ENCODE data around the gene CSTF3. TPM values are rescaled to one million over a fixed set of nuclear protein-coding genes. Genes with fewer than 3 reads are reported as not detected.
A peak's percentile ranks its signal among the peaks of the same experiment; 100 is the strongest.

CSTF3 gene
- polyA plus RNA-seq, 1 donor (not counting 4 experiments of a cell fraction or from before 2014, with no cell fraction given), result 41.1 TPM

DNA sequence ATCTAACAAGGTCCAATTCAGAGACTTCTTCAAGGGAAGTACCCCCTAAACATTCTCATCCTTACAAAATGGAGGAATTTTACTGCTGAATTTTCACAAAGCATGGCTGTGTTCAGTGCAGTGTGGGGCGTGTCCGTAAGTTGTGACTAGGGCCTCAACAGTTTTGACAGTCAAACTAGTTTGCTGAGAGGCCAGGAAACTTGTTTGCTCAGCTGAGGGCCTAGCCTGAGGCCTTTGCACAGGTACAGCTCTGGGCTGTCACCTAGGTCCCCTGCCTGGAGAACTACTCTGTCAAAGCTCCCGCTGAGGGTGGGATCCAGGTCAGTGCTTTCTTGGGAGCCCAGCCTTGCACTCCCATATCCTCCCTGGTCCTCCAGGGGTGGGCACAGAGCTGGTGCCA is 94.0 kb downstream of the CSTF3 start:
- FAIRE-seq (no peak), DNase-seq (ENCODE audit: low read depth, low spot score) (no peak)
- Histone ChIP-seq H4K20me1 (ENCODE audit: control insufficient read depth, extremely low read depth, insufficient read depth, low read length) (no peaks in the 10 kb centered on the region), H3K27ac (ENCODE audit: control insufficient read depth, insufficient read depth, low read length) (no peak overlapping the region), H3K9me1 (ENCODE audit: control insufficient read depth, extremely low read depth, insufficient read depth, low read length) (no peaks in the 10 kb centered on the region), H3K36me3 (ENCODE audit: control insufficient read depth in 2 of 2, extremely low read depth in 1 of 2, insufficient read depth in 2 of 2, low read length in 2 of 2) (peaks cover 22 to 27% of the 10 kb centered on the region in 2 experiments), H3K4me1 (ENCODE audit: control insufficient read depth, extremely low read depth, insufficient read depth, low read length) (peaks cover 30% of the 10 kb centered on the region), H3K27me3 (ENCODE audit: control insufficient read depth, extremely low read depth, insufficient read depth, low read length) (no peaks in the 10 kb centered on the region), H3K9me3 (ENCODE audit: control insufficient read depth, low read depth, low read length) (no peaks in the 10 kb centered on the region), H3K4me3 (ENCODE audit: control insufficient read depth in 2 of 3, extremely low read depth in 1 of 3, insufficient read depth in 2 of 3, low read depth in 1 of 3, low read length in 3 of 3) (no peak overlapping the region), H3K4me2 (ENCODE audit: control insufficient read depth, extremely low read depth, insufficient read depth, low read depth, low read length) (no peak overlapping the region), H2AFZ (ENCODE audit: control insufficient read depth, low read length) (no peak overlapping the region), H3K9ac (ENCODE audit: control insufficient read depth, extremely low read depth, insufficient read depth, low read length) (no peak overlapping the region), H3K79me2 (ENCODE audit: control insufficient read depth, insufficient read depth, low read length) (no peaks in the 10 kb centered on the region)
- no peak for TF ChIP-seq EZH2 (IDR thresholded peaks at IDR 0.05; ENCODE audit: low read length)
- TF ChIP-seq, protein P1, sequence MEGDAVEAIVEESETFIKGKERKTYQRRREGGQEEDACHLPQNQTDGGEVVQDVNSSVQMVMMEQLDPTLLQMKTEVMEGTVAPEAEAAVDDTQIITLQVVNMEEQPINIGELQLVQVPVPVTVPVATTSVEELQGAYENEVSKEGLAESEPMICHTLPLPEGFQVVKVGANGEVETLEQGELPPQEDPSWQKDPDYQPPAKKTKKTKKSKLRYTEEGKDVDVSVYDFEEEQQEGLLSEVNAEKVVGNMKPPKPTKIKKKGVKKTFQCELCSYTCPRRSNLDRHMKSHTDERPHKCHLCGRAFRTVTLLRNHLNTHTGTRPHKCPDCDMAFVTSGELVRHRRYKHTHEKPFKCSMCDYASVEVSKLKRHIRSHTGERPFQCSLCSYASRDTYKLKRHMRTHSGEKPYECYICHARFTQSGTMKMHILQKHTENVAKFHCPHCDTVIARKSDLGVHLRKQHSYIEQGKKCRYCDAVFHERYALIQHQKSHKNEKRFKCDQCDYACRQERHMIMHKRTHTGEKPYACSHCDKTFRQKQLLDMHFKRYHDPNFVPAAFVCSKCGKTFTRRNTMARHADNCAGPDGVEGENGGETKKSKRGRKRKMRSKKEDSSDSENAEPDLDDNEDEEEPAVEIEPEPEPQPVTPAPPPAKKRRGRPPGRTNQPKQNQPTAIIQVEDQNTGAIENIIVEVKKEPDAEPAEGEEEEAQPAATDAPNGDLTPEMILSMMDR (optimal IDR thresholded peaks at IDR 0.05 in 1 of 3, IDR thresholded peaks at IDR 0.05 in 1 of 3, conservative IDR thresholded peaks at IDR 0.05 in 1 of 3; ENCODE audit: extremely low read depth in 1 of 3, insufficient read depth in 2 of 3, low read length in 3 of 3), result no peak
- dilution Hi-C loops (cut with MboI; ENCODE audit: extremely low pct_ligation_motif_present, low sequenced_read_pairs), result no loop called here

DNA sequence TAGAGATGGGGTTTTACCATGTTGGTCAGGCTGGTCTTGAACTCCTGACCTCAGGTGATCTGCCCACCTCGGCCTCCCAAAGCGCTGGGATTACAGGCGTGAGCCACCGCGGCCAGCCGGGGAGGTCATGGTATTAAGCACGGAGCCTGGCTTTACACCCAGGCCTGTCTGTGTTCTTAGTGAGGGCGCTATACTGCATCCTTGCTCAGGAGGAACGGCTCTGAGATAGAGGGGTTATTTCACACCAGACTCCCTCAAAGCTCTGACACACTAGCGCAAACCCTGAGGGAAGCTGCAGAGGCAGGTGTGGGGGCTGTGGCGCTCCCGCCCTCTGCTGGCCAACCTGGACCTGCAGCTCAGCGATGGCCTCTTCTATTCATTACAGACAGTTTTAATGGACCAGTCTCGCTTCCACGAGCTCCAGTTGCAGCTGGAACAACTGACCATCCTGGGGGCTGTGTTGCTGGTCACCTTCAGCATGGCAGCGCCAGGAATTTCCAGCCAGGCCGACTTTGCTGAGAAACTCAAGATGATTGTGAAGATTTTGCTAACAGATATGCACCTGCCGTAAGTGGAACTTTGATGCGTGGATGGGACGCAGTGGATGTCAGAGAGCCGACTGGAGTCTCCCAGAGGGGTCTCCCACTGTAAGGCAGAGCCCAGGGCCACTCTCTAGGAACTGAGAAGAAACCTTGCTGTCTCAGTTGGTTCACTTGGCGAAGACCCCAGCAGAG is 95.7 kb downstream of the CSTF3 start:
- no peak overlapping the region for H3K4me3 ChIP-seq (ENCODE audit: control insufficient read depth in 2 of 3, extremely low read depth in 1 of 3, insufficient read depth in 2 of 3, low read depth in 1 of 3, low read length in 3 of 3)
- no peaks in the 10 kb centered on the region for H3K27me3 ChIP-seq (ENCODE audit: control insufficient read depth, extremely low read depth, insufficient read depth, low read length)
- FAIRE-seq (peak; percentile 78), DNase-seq (ENCODE audit: low read depth, low spot score) (no peak)
- no peaks in the 10 kb centered on the region for H3K79me2 ChIP-seq (ENCODE audit: control insufficient read depth, insufficient read depth, low read length)
- H3K36me3 ChIP-seq (ENCODE audit: control insufficient read depth in 2 of 2, extremely low read depth in 1 of 2, insufficient read depth in 2 of 2, low read length in 2 of 2), result peaks cover 19 to 28% of the 10 kb centered on the region in 2 experiments
- no peak overlapping the region for H3K4me2 ChIP-seq (ENCODE audit: control insufficient read depth, extremely low read depth, insufficient read depth, low read depth, low read length)
- H3K27ac ChIP-seq (ENCODE audit: control insufficient read depth, insufficient read depth, low read length), result no peak overlapping the region
- dilution Hi-C loops (cut with MboI; ENCODE audit: extremely low pct_ligation_motif_present, low sequenced_read_pairs), result no loop called here
- H3K4me1 ChIP-seq (ENCODE audit: control insufficient read depth, extremely low read depth, insufficient read depth, low read length), result peaks cover 46% of the 10 kb centered on the region
- no peaks in the 10 kb centered on the region for H4K20me1 ChIP-seq (ENCODE audit: control insufficient read depth, extremely low read depth, insufficient read depth, low read length)
- no peak overlapping the region for H3K9ac ChIP-seq (ENCODE audit: control insufficient read depth, extremely low read depth, insufficient read depth, low read length)
- TF ChIP-seq, protein P1 (optimal IDR thresholded peaks at IDR 0.05 in 1 of 3, IDR thresholded peaks at IDR 0.05 in 1 of 3, conservative IDR thresholded peaks at IDR 0.05 in 1 of 3; ENCODE audit: extremely low read depth in 1 of 3, insufficient read depth in 2 of 3, low read length in 3 of 3), result peak; percentile 96 to 98 (median 98)
- TF ChIP-seq EZH2 (IDR thresholded peaks at IDR 0.05; ENCODE audit: low read length), result no peak
- H3K9me3 ChIP-seq (ENCODE audit: control insufficient read depth, low read depth, low read length), result no peaks in the 10 kb centered on the region
- no peak overlapping the region for H2AFZ ChIP-seq (ENCODE audit: control insufficient read depth, low read length)
- no peaks in the 10 kb centered on the region for H3K9me1 ChIP-seq (ENCODE audit: control insufficient read depth, extremely low read depth, insufficient read depth, low read length)

Measured in keratinocyte (primary cell).